GM18526 (cell line): Measurements from ENCODE around the gene EGFL8.
A peak's percentile ranks its signal among the peaks of the same experiment; 100 is the strongest.

ENCODE experiments used
- POLR2A ChIP-seq: IDR thresholded peaks from 3 replicates; pipeline ENCODE4 v1.6.1; 2011; ENCODE audit not compliant: insufficient read length; ENCODE audit errors: extremely low read depth

EGFL8 gene

DNA sequence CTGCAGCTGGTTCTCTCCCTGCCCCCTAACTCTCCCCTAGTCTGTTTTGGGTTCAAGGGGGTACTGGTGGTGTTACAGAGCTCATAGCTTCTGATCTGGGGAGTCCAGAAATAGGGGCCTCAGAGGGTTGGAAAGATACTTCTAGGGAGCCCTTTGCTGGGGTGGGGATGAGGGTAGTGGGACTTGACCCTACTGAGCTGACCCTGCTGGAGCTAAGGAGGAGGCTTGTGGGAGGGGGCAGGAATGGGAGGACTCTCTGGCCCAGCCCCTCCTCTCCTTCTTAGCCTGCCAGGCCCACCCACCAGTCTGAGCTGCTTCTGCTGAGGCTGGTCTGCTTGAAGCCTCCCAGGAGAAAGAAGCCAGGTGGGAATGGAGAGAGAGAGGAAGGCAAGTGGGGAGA, at the start of gene EGFL8:
EGFL8 (plus strand) TSS at position 301 of the 400 bp plus-strand sequence. CDS start 1,571 bp downstream, outside the sequence.
- no peak for TF ChIP-seq POLR2A

DNA sequence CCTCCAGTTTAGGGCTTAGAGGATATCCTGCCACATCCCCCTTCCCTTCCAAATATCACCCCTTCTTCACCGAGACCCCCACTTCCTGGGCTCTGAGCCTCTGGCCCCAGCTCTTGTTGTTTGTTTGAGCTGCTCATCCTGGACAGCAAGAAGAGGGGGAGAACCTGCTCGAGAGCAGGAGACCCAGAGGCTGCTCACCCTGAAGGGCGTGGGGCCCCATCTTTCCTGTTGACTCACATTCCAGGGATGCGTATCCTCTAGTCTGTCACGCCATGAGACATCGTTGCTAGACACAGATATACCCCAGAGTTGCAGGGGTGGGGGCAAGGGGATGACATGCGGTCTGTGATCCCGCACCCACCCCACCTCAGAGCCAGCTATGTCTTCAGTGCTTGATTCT, 49.6 kb upstream of the EGFL8 start:
- TF ChIP-seq POLR2A, result no peak

DNA sequence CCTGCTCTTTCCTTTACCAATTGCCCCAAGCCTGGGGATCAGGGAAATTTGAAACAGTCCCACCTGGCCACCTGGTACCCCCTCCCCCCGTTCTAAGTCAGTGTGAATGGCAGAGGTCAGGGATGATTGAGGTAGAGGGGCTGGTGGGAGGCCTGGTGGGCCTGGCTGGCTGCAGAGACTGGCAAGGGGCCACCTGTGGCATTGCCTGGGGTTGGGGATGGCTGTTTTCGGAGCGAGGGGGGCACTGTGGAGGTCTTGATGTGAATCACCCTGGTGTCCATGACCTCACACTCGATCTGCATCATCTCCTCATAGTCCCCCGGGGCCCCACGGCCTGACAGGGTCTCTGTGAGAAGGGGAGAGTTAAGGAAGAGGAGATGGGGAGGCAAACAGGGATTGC, 48.8 kb upstream of the EGFL8 start:
- TF ChIP-seq POLR2A, result no peak

DNA sequence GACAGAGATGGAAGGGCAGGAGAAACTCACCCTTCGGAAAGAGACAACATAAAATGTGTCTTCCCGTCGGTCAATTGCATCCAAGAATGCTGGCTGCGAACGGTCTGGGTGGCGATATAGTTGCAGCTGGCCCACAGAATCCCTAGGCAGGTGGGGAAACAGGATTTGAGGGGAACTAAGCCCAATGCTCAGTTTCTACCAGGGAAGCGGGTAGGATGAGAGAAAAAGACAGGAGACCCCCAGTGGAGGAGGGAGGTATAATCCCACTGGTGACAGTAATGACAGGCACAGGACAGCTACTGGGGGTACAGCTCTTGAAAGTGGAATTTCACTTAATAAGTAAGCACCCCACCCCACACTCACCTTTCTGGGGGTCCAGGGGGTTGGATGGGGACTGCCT, 47.7 kb upstream of the EGFL8 start:
- TF ChIP-seq POLR2A, result no peak

DNA sequence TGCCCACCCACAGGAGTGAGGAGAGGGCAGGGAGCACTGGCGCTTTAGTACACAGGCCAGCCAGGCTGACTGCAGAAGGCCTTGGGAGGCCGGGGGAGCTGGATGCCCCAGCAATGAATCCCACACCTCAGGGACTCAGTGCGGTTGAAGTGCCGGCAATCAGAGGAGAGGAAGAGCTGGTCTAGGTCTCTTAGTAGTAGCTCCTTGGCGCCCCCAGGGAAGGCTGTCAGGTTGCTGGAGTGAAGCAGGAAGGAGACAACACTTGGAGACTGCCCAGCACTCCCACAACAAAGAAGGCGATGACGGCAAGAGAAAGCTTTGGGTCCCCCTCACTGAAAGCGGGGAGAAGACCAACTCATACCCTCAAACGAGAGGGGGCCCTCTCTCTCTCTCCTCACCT, 46.9 kb upstream of the EGFL8 start:
- TF ChIP-seq POLR2A, result no peak

DNA sequence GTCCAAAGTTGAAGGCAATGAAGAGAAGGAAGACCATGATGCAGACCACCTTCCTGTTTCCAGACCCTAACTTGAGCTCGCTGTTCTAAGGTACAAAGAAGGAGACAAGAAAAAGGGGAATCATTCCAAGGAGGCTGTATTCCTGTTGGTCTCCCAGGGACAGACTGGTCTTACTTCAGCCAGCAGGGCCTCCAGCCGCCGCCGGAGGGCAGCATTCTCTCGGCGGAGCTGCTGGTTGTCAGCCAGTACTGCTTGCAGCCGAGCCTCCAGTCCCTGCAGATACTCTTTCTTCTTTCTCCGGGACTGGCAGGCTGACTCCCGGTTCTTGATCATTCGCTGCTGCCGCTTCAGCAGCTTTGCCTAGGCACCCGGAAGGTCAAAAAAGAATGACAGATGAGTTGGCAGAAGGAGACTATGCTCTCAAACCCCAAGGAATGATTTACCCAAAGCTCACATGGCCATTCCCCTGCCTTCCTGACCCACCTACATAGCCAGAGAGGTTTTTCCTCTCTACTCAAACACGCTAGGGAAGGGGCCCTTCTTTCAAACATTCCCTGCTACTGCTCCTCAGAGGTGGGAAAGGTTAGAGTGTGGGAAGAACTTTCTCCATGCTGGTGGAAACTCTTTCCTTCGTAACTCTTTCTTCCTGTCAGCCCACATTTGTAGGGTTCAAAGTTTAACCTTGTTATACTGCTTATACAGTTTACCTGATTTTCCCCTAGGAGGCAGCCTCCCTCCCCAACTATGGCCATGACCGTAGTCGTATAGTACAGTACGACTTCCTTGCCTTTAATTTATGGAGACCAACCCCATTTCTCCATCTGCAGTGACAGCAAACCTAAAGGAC, 45.4 kb upstream of the EGFL8 start:
- TF ChIP-seq POLR2A, result no peak

DNA sequence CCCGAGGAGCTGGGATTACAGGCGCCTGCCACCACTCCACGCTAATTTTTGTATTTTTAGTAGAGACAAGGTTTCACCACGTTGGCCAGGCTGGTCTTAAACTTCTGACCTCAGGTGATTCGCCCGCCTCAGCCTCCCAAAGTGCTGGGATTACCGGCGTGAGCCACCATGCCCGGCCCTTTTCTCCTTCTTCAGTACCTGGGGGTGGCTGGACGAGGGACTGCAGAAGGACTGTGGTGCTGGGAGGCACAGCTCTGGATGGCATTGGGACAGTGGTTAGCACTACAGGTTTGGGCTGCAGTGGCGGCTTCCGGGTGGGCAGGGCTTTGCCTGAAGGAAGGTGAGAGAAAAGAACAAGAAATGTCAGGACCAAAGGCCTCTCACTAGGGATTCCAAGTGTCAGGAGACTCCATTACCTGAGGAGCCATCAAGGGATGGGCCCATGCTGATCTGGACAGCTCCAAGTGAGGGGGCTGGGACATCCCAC, 43.8 kb upstream of the EGFL8 start:
- no peak for TF ChIP-seq POLR2A

DNA sequence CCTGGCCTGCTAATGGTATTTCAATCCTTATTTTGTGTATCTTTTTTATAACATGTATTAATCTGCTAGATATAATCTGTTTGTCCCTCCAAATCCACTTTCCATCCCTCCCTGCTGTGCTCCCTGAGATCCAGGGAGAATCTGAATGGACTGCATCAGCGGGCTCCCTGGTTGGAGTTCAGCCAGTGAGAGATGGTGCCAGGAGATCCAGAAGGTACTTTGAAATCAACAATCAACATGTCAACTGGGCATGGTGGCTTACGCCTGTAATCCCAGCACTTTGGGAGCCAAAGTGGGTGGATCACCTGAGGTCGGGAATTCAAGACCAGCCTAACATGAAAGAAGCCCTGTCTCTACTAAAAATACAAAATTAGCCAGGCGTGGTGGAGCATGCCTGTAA, 40.7 kb upstream of the EGFL8 start:
- no peak for TF ChIP-seq POLR2A

DNA sequence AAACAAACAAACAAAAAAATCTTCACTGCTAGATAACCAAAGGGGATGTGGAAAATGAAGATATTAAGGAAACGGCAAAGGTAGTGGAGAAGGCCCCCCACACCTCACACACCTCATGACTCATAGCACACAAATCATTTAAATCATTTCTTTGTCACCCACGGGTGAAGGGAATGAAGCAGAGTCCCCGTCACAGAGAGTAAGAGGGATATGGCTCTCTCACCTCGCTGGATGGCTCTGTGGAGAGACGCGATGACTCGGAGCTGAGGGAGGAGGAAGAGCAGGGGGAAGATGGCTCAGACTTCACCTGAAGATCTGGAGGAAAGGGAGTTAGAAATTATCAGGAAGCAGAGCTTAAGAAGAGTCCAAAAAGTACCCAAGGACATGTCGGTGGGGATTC, 37.5 kb upstream of the EGFL8 start:
- no peak for TF ChIP-seq POLR2A

DNA sequence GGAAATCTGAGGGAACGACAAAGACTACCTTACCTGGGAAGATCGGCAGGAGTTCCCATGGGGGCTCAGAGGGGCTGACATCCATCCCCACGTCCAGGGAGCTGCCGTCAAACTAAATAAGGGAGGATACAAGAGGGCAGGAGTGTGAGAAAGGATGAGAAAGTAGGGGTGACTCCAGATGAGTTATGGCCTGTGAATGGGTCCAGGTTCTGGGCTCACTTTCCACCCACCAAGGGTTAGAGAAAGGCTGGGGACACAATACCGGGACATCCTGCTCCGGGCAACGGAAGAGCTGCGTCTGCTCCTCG, 37.0 kb upstream of the EGFL8 start:
- TF ChIP-seq POLR2A, result no peak

DNA sequence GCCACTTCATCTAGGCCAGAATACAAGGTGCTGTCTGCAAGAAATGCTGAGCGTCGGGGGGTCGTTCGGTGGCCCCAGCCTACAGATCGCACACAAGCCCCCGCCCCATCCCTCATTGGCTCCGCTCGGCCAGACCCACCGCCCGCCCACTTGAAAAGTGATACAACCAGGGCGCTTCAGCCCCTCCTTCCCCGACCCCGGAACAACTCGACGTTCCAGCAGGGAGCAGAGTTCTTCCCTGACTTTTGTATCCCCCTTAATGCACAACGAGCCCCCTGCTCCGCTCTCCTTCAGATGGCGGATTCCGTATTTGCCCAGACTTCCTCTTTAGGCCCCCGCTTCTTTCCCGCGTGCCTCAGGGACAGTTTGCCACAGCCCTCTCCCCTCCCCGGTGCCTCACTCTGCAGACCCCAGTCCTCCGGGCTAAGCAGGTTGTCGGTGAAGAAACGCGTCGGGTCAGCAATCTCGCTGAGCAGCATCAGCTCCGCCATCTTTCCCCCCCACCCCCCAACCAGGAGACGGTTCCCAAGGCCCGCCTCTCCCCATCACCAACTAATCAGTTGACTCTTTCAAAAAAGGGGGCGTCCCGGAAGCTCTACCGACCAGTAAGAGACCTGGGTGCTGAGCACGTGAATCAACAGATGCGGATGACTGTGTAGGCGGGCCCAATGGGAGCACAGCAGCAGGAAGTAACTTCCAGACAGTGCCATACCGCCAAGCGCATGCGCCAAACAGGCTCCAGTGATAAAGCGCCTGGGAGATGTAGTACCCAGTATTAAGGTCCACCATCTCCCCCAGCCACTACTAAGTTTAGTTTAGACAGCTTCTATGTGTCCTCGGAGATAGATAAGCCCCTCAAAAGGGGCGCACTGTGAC, 36.4 kb upstream of the EGFL8 start, which contains the start of gene ATF6B:
ATF6B (minus strand) TSS at position 530 of the 876 bp plus-strand sequence; CDS start at position 491, 39 bp downstream.
- TF ChIP-seq POLR2A, result peak; percentile 84

DNA sequence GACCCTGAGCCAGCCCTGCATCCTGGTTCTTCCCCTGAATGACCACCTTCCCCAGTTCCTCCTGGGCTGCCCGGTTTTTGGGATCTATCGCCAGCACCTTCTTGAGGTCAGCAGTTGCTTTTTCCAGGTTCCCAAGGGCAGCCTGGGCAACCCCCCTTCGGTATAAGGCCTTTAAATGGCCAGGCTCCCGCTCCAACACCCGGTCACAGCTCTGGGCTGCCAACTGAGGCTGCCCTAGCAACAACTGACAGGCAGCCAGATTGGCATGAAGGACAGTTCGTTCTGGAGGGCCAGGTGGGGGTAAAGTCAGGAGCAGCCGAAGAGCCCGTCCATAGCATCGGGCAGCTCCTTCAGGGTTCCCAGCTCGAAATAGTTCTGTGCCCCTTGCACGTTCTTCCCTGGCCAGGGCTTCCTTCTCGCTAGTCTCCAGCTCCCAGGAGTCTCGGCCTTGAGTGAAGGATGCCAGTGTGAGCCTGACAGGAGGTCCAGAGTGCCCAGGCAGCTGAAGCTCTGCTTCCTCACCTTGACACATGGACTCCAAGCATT, 35.6 kb upstream of the EGFL8 start:
- no peak for TF ChIP-seq POLR2A

DNA sequence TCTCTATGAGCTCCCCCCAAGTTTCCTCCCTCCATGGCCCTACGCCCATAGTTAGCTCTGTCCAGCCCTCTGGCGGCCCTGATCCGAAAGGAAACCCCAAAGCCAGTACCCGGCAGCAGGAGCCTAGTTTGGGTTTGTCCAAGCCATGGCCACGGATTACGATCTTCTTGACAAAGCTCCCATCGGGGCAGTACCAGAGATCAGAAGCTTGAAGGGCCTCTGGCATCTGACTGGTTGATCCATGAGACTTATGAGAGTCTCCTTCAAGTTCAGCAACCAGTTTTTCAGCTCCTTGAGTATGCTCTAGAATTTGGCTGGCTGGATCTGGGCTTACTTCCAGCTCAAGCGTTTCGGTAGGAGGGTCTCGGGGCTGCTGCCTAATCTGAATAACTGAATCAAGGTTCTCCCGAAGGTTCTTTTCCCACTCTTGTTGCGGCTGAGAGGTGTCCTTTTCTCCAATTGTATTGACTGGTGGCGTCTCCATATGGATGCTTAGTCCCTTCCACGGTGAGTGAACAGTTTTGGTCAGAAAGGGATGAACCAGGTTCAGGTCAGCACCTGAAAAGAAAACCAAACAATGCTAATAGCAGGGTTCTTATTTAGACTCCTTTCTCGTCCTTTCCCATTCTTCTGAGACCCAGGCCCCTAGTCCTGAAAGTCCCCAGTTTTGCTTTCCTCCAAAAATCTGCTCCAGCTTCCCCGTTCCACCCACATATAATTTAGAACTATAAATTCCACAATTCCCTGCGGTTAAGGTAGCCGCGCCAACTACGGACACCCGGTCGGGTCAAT, 34.9 kb upstream of the EGFL8 start:
- no peak for TF ChIP-seq POLR2A

DNA sequence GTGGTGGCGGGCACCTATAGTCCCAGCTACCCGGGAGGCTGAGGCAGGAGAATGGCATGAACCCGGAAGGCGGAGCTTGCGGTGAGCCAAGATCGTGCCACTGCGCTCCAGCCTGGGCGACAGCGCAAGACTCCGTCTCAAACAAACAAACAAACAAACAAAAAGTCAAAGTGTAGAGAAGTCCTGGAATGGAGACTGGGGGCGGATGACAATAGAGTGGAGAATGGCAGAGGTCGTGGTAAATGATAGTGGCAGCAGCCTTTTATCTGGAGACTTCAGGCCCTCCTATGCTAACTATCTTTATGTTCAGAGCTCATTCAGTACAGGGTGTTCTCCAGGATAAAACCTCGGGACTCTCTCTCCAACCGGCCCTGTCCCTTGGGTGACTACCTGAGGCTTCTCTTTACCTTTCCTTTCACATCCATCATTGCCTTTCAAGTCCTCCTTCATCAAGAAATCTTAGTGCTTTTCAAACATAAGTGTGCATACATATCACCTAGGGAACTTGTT, 32.9 kb upstream of the EGFL8 start:
- no peak for TF ChIP-seq POLR2A

DNA sequence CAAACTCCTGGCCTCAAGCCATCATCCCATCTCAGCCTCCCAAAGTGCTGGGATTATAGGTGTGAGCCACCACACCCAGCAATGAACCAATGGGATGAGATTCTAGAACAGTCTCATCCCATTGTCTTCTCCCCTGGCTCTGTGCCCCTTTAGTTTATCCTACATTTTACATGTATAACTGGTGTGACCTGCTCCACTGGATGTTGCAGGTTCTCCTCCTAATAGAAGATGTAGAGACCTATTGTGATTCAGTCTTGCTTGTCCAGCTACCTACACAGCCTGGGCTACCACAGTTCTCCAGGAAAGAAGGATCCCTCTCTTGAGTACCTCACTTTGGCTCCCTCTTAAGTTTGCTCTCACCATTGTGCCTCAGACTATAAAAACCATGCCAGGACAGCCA, 32.3 kb upstream of the EGFL8 start:
- TF ChIP-seq POLR2A, result no peak

DNA sequence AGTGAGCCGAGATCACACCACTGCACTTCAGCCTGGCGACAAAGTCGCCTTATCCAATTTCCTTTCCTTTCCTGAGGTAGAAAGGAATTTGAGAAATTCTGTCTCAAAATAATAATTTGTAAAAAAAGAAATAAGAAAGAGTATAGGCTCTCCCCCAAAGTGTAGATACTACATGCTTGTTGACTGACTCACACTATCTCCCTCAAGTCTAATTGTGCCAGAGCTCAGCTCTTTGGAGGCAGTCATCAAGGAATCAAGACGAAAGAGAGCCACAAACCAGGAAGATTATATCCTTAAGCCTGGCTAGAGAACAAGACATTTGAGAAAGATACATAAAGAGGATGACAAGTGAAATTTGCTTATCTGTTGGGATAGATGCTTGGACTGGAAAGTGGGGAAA, 30.6 kb upstream of the EGFL8 start:
- no peak for TF ChIP-seq POLR2A
